Smooth muscle cell (in vitro differentiated cells): ENCODE data around the gene RNASE11. TPM values are rescaled to one million over a fixed set of nuclear protein-coding genes. Genes with fewer than 3 reads are reported as not detected.

Experiments
- DNase-seq: peaks from one replicate; lab custom pipeline; 2025; ENCODE audit not compliant: unreplicated experiment; lab: John Stamatoyannopoulos, UW
- H2AFZ ChIP-seq: fragments of 200-600 bp; sonication (generic); 2 replicates; pipeline ENCODE4 v1.6.0; 2016; ENCODE audit warnings: antibody characterized with exemption, low read depth, mild to moderate bottlenecking
- H3F3A ChIP-seq: fragments of 200-600 bp; sonication (generic); 2 replicates; pipeline ENCODE4 v1.6.0; 2017; ENCODE audit warnings: antibody characterized with exemption, low read depth
- H3K27ac ChIP-seq: fragments of 200-600 bp; sonication (generic); 2 replicates; pipeline ENCODE4 v1.5.1; 2016; ENCODE audit warnings: low read depth, mild to moderate bottlenecking
- H3K27me3 ChIP-seq: fragments of 200-600 bp; sonication (generic); 2 replicates; pipeline ENCODE4 v1.6.1; 2016; ENCODE audit warnings: low read depth, mild to moderate bottlenecking
- H3K36me3 ChIP-seq: fragments of 200-600 bp; sonication (generic); 2 replicates; pipeline ENCODE4 v1.5.1; 2016; ENCODE audit warnings: low read depth
- H3K4me1 ChIP-seq: fragments of 200-600 bp; sonication (generic); 2 replicates; pipeline ENCODE4 v1.5.1; 2016; ENCODE audit warnings: low read depth
- H3K4me2 ChIP-seq: fragments of 200-600 bp; sonication (generic); 2 replicates; pipeline ENCODE4 v1.6.0; 2016; ENCODE audit warnings: mild to moderate bottlenecking
- H3K4me3 ChIP-seq: fragments of 200-600 bp; sonication (generic); 2 replicates; pipeline ENCODE4 v1.5.1; 2016; ENCODE audit warnings: mild to moderate bottlenecking
- H3K79me2 ChIP-seq: fragments of 200-600 bp; sonication (generic); 2 replicates; pipeline ENCODE4 v1.6.0; 2016; ENCODE audit warnings: low read depth, mild to moderate bottlenecking
- H3K9ac ChIP-seq: fragments of 200-600 bp; sonication (generic); 2 replicates; pipeline ENCODE4 v1.6.0; 2016; ENCODE audit warnings: low read depth
- H3K9me3 ChIP-seq: fragments of 200-600 bp; sonication (generic); replicated peaks from 2 replicates; pipeline ENCODE4 v1.5.1; 2016; ENCODE audit warnings: low read depth
- H4K20me1 ChIP-seq: fragments of 200-600 bp; sonication (generic); 2 replicates; pipeline ENCODE4 v1.6.0; 2016; ENCODE audit warnings: low read depth
- WGBS: methylation state at CpG from one replicate; pipeline ENCODE4 v1.1.7; 2016; ENCODE audit warnings: low lambda C conversion rate; 5-methylcytosine and 5-hydroxymethylcytosine counted together
- polyA plus RNA-seq: library from polyadenylated mRNA; unstranded; fragments of >200 nt; fragmentation: Nextera tagmentation; extraction: Ambion mirVana; gene quantifications from 2 replicates; pipeline ENCODE4 v1.2.1, GENCODE V29; 2016
- total RNA-seq: library from RNA; depleted of rRNA; stranded (reverse); fragments of >200 nt; gene quantifications from 2 replicates; pipeline ENCODE4 v1.2.3, GENCODE V29; 2014
- TF ChIP-seq, protein P1 (sequence below): fragments of 200-600 bp; sonication (generic); IDR thresholded peaks from 2 replicates; pipeline ENCODE4 v1.5.1; 2017; ENCODE audit warnings: borderline replicate concordance, mild to moderate bottlenecking, antibody characterized with exemption; ENCODE audit not compliant: insufficient read depth, poor library complexity, severe bottlenecking

RNASE11 gene
- total and polyA plus RNA-seq, 2 experiments from 2014 or later = not detected

DNA sequence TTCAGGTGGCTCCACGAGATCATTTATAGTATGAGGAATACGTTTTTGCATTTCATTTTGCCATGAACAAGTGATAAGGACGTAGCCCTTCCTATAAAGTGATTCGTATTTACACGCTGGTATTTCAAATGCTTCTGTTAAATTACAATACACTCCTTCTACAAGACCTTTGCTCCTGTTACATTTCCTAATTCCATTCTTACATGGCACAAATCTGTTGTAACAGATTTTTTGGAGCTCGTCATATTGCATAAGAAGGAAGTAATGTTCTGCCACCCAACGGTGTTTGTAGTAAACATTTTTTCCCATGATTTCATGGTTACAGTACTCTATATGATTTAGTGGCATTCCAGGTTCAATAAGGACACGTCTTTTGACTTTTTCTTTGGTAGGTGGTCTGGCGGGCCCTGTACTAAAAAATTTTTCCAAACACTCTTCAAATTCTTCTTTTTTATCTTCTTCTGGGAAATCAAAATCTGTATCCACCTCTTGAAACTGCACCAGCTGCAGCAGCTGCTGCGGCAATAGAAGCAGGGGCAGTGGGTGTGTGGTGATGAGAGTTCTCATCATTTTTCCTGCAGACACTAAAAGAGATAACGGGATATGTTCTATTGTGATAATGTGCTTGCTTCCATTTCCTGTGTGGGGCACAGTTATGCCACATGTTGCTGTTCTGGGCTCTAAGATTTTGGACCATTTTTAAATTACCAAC, 31.1 kb downstream of the RNASE11 start:
- 85% methylated on average over 11 of the region's 11 CpGs for WGBS
- TF ChIP-seq, protein P1, sequence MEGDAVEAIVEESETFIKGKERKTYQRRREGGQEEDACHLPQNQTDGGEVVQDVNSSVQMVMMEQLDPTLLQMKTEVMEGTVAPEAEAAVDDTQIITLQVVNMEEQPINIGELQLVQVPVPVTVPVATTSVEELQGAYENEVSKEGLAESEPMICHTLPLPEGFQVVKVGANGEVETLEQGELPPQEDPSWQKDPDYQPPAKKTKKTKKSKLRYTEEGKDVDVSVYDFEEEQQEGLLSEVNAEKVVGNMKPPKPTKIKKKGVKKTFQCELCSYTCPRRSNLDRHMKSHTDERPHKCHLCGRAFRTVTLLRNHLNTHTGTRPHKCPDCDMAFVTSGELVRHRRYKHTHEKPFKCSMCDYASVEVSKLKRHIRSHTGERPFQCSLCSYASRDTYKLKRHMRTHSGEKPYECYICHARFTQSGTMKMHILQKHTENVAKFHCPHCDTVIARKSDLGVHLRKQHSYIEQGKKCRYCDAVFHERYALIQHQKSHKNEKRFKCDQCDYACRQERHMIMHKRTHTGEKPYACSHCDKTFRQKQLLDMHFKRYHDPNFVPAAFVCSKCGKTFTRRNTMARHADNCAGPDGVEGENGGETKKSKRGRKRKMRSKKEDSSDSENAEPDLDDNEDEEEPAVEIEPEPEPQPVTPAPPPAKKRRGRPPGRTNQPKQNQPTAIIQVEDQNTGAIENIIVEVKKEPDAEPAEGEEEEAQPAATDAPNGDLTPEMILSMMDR = no peak
- H3K9ac ChIP-seq = no peak overlapping the region
- no peaks in the 10 kb centered on the region for H3K36me3 ChIP-seq
- no peaks in the 10 kb centered on the region for H4K20me1 ChIP-seq
- no peak overlapping the region for H3K4me3 ChIP-seq
- H3K4me1 ChIP-seq = peaks cover 14% of the 10 kb centered on the region
- H3K9me3 ChIP-seq = no peaks in the 10 kb centered on the region
- H3K4me2 ChIP-seq = no peak overlapping the region
- DNase-seq = no peak
- no peaks in the 10 kb centered on the region for H3K79me2 ChIP-seq
- H2AFZ ChIP-seq = peak overlapping the region; percentile 66
- no peaks in the 10 kb centered on the region for H3F3A ChIP-seq
- no peaks in the 10 kb centered on the region for H3K27me3 ChIP-seq
- no peak overlapping the region for H3K27ac ChIP-seq

DNA sequence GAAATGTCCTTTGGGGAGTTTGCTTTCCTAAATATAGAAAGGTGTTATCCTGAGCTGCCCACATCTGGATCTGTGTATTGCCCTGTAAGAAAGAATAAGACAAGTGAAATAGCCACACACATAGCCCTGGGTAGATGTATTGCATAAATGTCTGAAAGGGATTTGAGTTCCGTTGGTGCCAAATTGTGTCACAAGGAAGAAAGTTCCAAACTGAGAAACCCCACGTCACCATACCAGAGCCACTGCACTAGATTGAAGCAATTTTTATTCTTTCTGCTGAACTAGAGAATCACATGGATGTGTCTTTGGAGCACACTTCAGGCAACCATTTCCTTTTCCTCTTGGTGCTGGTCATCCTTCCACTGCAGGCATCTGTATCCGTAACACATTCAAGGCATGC, 32.0 kb downstream of the RNASE11 start:
- WGBS = 95% methylated on average over 3 of the region's 3 CpGs
- TF ChIP-seq, protein P1 = no peak
- no peaks in the 10 kb centered on the region for H4K20me1 ChIP-seq

DNA sequence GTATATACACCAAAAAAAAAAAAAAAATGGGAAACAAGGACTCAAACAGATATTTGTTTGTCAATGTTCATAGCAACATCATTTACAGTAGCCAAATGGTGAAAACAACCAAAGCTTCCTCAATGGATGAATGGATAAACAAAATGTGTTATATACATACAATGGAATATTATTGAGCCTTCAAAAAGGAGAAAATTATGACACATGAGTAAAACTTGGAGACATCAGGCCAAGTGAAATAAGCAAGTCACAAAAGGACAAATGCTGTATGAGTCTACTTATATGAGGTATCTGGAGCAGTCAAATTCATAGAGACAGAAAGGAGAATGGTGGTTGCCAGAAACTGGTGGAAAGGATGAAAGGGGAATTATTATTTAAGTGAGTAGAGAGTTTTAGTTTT, 34.8 kb downstream of the RNASE11 start:
- Histone ChIP-seq H3K9ac (no peak overlapping the region), H2AFZ (no peak overlapping the region), H3K4me3 (no peak overlapping the region), H3F3A (no peaks in the 10 kb centered on the region), H3K9me3 (no peaks in the 10 kb centered on the region), H4K20me1 (no peaks in the 10 kb centered on the region), H3K4me2 (no peak overlapping the region), H3K27me3 (no peaks in the 10 kb centered on the region), H3K4me1 (no peaks in the 10 kb centered on the region), H3K27ac (no peak overlapping the region), H3K36me3 (no peaks in the 10 kb centered on the region), H3K79me2 (no peaks in the 10 kb centered on the region)
- TF ChIP-seq, protein P1 = no peak
- no peak for DNase-seq

More for the DNA sequence above, 32.0 kb downstream of the RNASE11 start:
- no peak overlapping the region for H2AFZ ChIP-seq
- no peak overlapping the region for H3K4me2 ChIP-seq
- H3K27ac ChIP-seq = no peak overlapping the region
- H3K36me3 ChIP-seq = no peaks in the 10 kb centered on the region
- DNase-seq = no peak
- no peaks in the 10 kb centered on the region for H3F3A ChIP-seq
- no peak overlapping the region for H3K9ac ChIP-seq
- no peaks in the 10 kb centered on the region for H3K79me2 ChIP-seq
- H3K4me1 ChIP-seq = peaks cover 14% of the 10 kb centered on the region
- H3K4me3 ChIP-seq = no peak overlapping the region
- no peaks in the 10 kb centered on the region for H3K9me3 ChIP-seq
- no peaks in the 10 kb centered on the region for H3K27me3 ChIP-seq

DNA sequence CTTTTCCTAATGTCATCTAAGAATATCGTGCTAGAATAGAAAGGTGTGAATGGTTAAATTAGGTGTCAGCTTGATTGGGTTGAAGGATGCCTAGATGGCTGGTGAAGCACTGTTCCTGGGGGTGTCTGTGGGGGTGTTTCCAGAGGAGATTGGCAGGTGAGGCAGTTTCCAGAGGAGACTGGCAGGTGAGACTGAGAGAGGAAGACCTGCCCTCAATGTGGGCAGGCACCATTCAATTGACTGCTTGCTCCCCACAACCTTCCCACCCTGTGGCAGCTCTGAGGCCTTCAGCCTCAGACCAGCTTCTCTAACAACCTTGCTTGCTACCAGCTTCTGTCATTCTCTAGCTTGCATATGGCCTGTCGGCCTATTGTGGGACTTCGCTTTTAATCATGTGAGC, 36.2 kb downstream of the RNASE11 start:
- 94% methylated on average over 3 of the region's 3 CpGs for WGBS
- Histone ChIP-seq H4K20me1 (no peaks in the 10 kb centered on the region), H3F3A (no peaks in the 10 kb centered on the region), H3K4me3 (no peak overlapping the region), H3K9me3 (no peaks in the 10 kb centered on the region), H3K4me1 (no peaks in the 10 kb centered on the region), H3K9ac (no peak overlapping the region), H3K36me3 (no peaks in the 10 kb centered on the region), H3K4me2 (no peak overlapping the region), H3K27ac (no peak overlapping the region), H2AFZ (no peak overlapping the region), H3K27me3 (no peaks in the 10 kb centered on the region), H3K79me2 (no peaks in the 10 kb centered on the region)
- no peak for DNase-seq
- TF ChIP-seq, protein P1 = no peak
